GM04504 (cell line): Measurements from ENCODE around the gene LATS1.
"Not testable (repeated sequence)": the region's sequence is repeated elsewhere in the genome, so short reads cannot be mapped to it uniquely, and the experiment has no call there.

Experiments
- DNase-seq: peaks from one replicate; pipeline ENCODE4 v3.0.0-alpha.2; 2012; ENCODE audit warnings: low read depth

LATS1 gene

GRCh38 chr6:149717588-149718458, at the start of gene LATS1:
Gene LATS1, minus strand, starts transcription at chr6:149718101. Its CDS starts 15,975 bp downstream, at chr6:149702126.
- peak; percentile 77 for DNase-seq

GRCh38 chr6:149766156-149766769, 48.4 kb upstream of the LATS1 start:
- no peak for DNase-seq

GRCh38 chr6:149763866-149764265, 46.0 kb upstream of the LATS1 start:
- DNase-seq: no peak

GRCh38 chr6:149761438-149761837, 43.5 kb upstream of the LATS1 start:
- no peak for DNase-seq

- DNase-seq: no peak
These were observed 38.3 kb upstream of the LATS1 start for GRCh38 chr6:149756261-149756636.

- DNase-seq: no peak
These were observed 37.7 kb upstream of the LATS1 start for GRCh38 chr6:149755300-149756260.

- no peak for DNase-seq
These were observed 36.6 kb upstream of the LATS1 start for GRCh38 chr6:149754548-149754947.

GRCh38 chr6:149753374-149753637, 35.4 kb upstream of the LATS1 start:
- DNase-seq: not testable (repeated sequence)

- DNase-seq: no peak
These were observed 34.9 kb upstream of the LATS1 start for GRCh38 chr6:149752600-149753373.

- not testable (repeated sequence) for DNase-seq
These were observed 34.0 kb upstream of the LATS1 start for GRCh38 chr6:149751920-149752319.

GRCh38 chr6:149751239-149751638, 33.3 kb upstream of the LATS1 start:
- DNase-seq: no peak

GRCh38 chr6:149750136-149750609, 32.3 kb upstream of the LATS1 start:
- no peak for DNase-seq

- DNase-seq: peak; percentile 85
These were observed 31.8 kb upstream of the LATS1 start, which contains the start of gene PCMT1 for GRCh38 chr6:149749594-149750135. Gene PCMT1, plus strand, starts transcription at chr6:149749741. Its CDS starts 161 bp downstream, at chr6:149749902.

- not testable (repeated sequence) for DNase-seq
These were observed 31.2 kb upstream of the LATS1 start for GRCh38 chr6:149749082-149749593.

- DNase-seq: peak; percentile 85
These were observed 28.4 kb upstream of the LATS1 start, which contains the start of gene NUP43 for GRCh38 chr6:149746147-149746946. Gene NUP43, minus strand, starts transcription at chr6:149746529. Its CDS starts 34 bp downstream, at chr6:149746495.

GRCh38 chr6:149745252-149745651, 27.4 kb upstream of the LATS1 start:
- not testable (repeated sequence) for DNase-seq

- DNase-seq: no peak
These were observed 17.0 kb upstream of the LATS1 start for GRCh38 chr6:149734915-149735314.

- no peak for DNase-seq
These were observed 15.3 kb upstream of the LATS1 start for GRCh38 chr6:149733089-149733720.

- no peak for DNase-seq
These were observed 11.9 kb upstream of the LATS1 start for GRCh38 chr6:149729824-149730223.
